H1 (cell line): ENCODE data around the gene TLE3. TPM values are rescaled to one million over a fixed set of nuclear protein-coding genes. Genes with fewer than 3 reads are reported as not detected.

Source experiments
- CTCF ChIA-PET: fragments of 300-600 bp; sonication (Branson Sonifier 250); formaldehyde crosslinking; loops from one replicate; lab custom pipeline; 2021; ENCODE audit not compliant: partially characterized antibody; lab: Charles Lee
- POLR2A ChIA-PET: fragments of 300-600 bp; sonication (Branson Sonifier 250); formaldehyde crosslinking; loops from one replicate; lab custom pipeline; 2021; ENCODE audit warnings: inconsistent platforms; ENCODE audit not compliant: partially characterized antibody; lab: Charles Lee
- DNase-seq, 2 experiments: peaks; one replicate each; pipeline versions ENCODE4 v3.0.0 to v3.0.0-alpha.2; 2010 to 2022; ENCODE audit warnings: low spot score in 2 of 2, low read depth in 1 of 2, mixed read lengths in 1 of 2
- FAIRE-seq: peaks from 2 replicates; lab custom pipeline; 2011; peaks lifted over from hg19 to GRCh38; lab: Jason Lieb, UNC
- H2AFZ ChIP-seq: 2 replicates; pipeline ENCODE4 v1.8.1; 2012; ENCODE audit warnings: low read length, inconsistent platforms
- H2AK5ac ChIP-seq: 2 replicates; pipeline ENCODE4 v1.6.1; 2013; ENCODE audit warnings: low read depth, low read length
- H2BK120ac ChIP-seq: replicated peaks from 2 replicates; pipeline ENCODE3; 2013; ENCODE audit warnings: low read depth, low read length, inconsistent platforms
- H2BK12ac ChIP-seq: 2 replicates; pipeline ENCODE4 v1.6.1; 2013; ENCODE audit warnings: low read depth, low read length
- H2BK15ac ChIP-seq: 2 replicates; pipeline ENCODE4 v1.6.1; 2013; ENCODE audit warnings: low read length
- H2BK20ac ChIP-seq: 2 replicates; pipeline ENCODE4 v1.6.1; 2013; ENCODE audit warnings: low read length
- H2BK5ac ChIP-seq: 2 replicates; pipeline ENCODE4 v1.6.1; 2013; ENCODE audit warnings: low read depth, low read length
- H3K14ac ChIP-seq: 2 replicates; pipeline ENCODE4 v1.6.1; 2013; ENCODE audit warnings: inconsistent platforms; ENCODE audit not compliant: insufficient read length
- H3K18ac ChIP-seq: 2 replicates; pipeline ENCODE4 v1.6.1; 2013; ENCODE audit warnings: low read length; ENCODE audit errors: extremely low read depth
- H3K23ac ChIP-seq: 2 replicates; pipeline ENCODE4 v1.6.1; 2013; ENCODE audit warnings: inconsistent platforms; ENCODE audit not compliant: insufficient read length
- H3K23me2 ChIP-seq: 2 replicates; pipeline ENCODE4 v1.6.1; 2013; ENCODE audit warnings: low read depth, low read length
- H3K27ac ChIP-seq: 2 replicates; pipeline ENCODE4 v1.6.1; 2011; ENCODE audit warnings: low read depth, low read length, inconsistent platforms
- H3K27me3 ChIP-seq, 4 experiments: replicated peaks in 1 of 4; 1 replicate in 1 of 4; 2 replicates in 3 of 4; pipeline versions ENCODE4 v1.6.1 to v1.8.1; 2011 to 2013; ENCODE audit warnings: low read length in 3 of 4, mild to moderate bottlenecking in 3 of 4, inconsistent platforms in 2 of 4, mixed read lengths in 2 of 4, moderate library complexity in 1 of 4; ENCODE audit not compliant: control insufficient read depth in 3 of 4, insufficient read depth in 3 of 4; ENCODE audit errors: extremely low read depth in 1 of 4
- H3K36me3 ChIP-seq, 4 experiments: 2 replicates each; pipeline versions ENCODE4 v1.6.1 to v1.8.1; 2011 to 2013; ENCODE audit warnings: mild to moderate bottlenecking in 4 of 4, low read length in 3 of 4, moderate library complexity in 2 of 4, control low read depth in 1 of 4, inconsistent platforms in 1 of 4; ENCODE audit not compliant: insufficient read depth in 4 of 4, control insufficient read depth in 2 of 4
- H3K4ac ChIP-seq: replicated peaks from 2 replicates; pipeline ENCODE3; 2013; ENCODE audit warnings: low read length, low read depth, mixed read lengths, inconsistent platforms; ENCODE audit not compliant: insufficient read length
- H3K4me1 ChIP-seq, 4 experiments: replicated peaks in 1 of 4; 1 replicate in 1 of 4; 2 replicates in 3 of 4; pipeline versions ENCODE4 v1.6.1 to v1.8.1; 2011 to 2013; ENCODE audit warnings: low read length in 3 of 4, inconsistent platforms in 2 of 4, mixed read lengths in 1 of 4; ENCODE audit not compliant: insufficient read depth in 4 of 4, control insufficient read depth in 3 of 4
- H3K4me2 ChIP-seq, 2 experiments: 2 replicates each; pipeline versions ENCODE4 v1.6.1 to v1.8.1; 2011 to 2013; ENCODE audit warnings: low read depth in 2 of 2, low read length in 2 of 2, control low read depth in 1 of 2, inconsistent platforms in 1 of 2, mild to moderate bottlenecking in 1 of 2; ENCODE audit not compliant: insufficient read depth in 1 of 2
- H3K4me3 ChIP-seq, 4 experiments: fragments of 200-600, 300-600 bp in 1 of 4; sonication (generic), shearing (Covaris generic), sonication (Bioruptor Twin) in 1 of 4; 2 replicates each; pipeline versions ENCODE4 v1.5.1 to v1.8.1; 2011 to 2016; ENCODE audit warnings: low read length in 4 of 4, low read depth in 3 of 4, control low read depth in 2 of 4, inconsistent platforms in 2 of 4, mild to moderate bottlenecking in 2 of 4, mixed read lengths in 1 of 4, moderate library complexity in 1 of 4; ENCODE audit not compliant: insufficient read depth in 2 of 4; ENCODE audit errors: extremely low read depth in 1 of 4
- H3K56ac ChIP-seq: replicated peaks from 2 replicates; pipeline ENCODE3; 2013; ENCODE audit warnings: low read depth, mild to moderate bottlenecking, mixed read lengths, low read length, inconsistent platforms; ENCODE audit not compliant: insufficient read length
- H3K79me1 ChIP-seq: 2 replicates; pipeline ENCODE4 v1.6.1; 2013; ENCODE audit warnings: low read depth, low read length, control low read depth
- H3K79me2 ChIP-seq, 2 experiments: 2 replicates each; pipeline versions ENCODE4 v1.6.1 to v1.8.1; 2012 to 2013; ENCODE audit warnings: low read length in 2 of 2, mild to moderate bottlenecking in 2 of 2, inconsistent platforms in 1 of 2; ENCODE audit not compliant: insufficient read depth in 2 of 2, control insufficient read depth in 1 of 2
- H3K9ac ChIP-seq, 4 experiments: replicated peaks in 1 of 4; 1 replicate in 1 of 4; 2 replicates in 3 of 4; pipeline versions ENCODE4 v1.6.1 to v1.8.1; 2011 to 2013; ENCODE audit warnings: low read depth in 3 of 4, low read length in 3 of 4, control low read depth in 2 of 4, mild to moderate bottlenecking in 2 of 4, moderate library complexity in 2 of 4, inconsistent platforms in 1 of 4; ENCODE audit errors: extremely low read depth in 1 of 4
- H3K9me3 ChIP-seq, 2 experiments: 2 replicates each; pipeline versions ENCODE4 v1.6.1 to v1.8.1; 2012 to 2013; ENCODE audit warnings: mild to moderate bottlenecking in 2 of 2, moderate library complexity in 2 of 2, control low read depth in 1 of 2, inconsistent platforms in 1 of 2, low read depth in 1 of 2, low read length in 1 of 2, mixed read lengths in 1 of 2; ENCODE audit not compliant: insufficient read depth in 2 of 2
- H4K20me1 ChIP-seq, 2 experiments: replicated peaks in 1 of 2; 2 replicates each; pipeline versions ENCODE3 to v1.8.1; 2011 to 2013; ENCODE audit warnings: inconsistent platforms in 2 of 2, low read length in 2 of 2, mild to moderate bottlenecking in 1 of 2; ENCODE audit not compliant: insufficient read depth in 2 of 2, control insufficient read depth in 1 of 2
- H4K5ac ChIP-seq: 2 replicates; pipeline ENCODE4 v1.6.1; 2013; ENCODE audit warnings: low read length, low read depth, mixed read lengths, inconsistent platforms; ENCODE audit not compliant: insufficient read length
- H4K8ac ChIP-seq: 2 replicates; pipeline ENCODE4 v1.8.0; 2013; ENCODE audit warnings: mild to moderate bottlenecking, moderate library complexity, low read length, inconsistent platforms; ENCODE audit not compliant: insufficient read depth; ENCODE audit errors: extremely low read depth
- H4K91ac ChIP-seq: replicated peaks from 2 replicates; pipeline ENCODE3; 2013; ENCODE audit warnings: low read length, mixed read lengths, inconsistent platforms; ENCODE audit not compliant: insufficient read length
- CTBP2 ChIP-seq: IDR thresholded peaks from 2 replicates; pipeline ENCODE4 v1.7.0; 2011; ENCODE audit warnings: borderline replicate concordance, mild to moderate bottlenecking, moderate library complexity, mixed read lengths, low read length; ENCODE audit not compliant: insufficient read depth, insufficient read length
- EZH2 ChIP-seq: fragments of 200-600 bp; sonication (generic); IDR thresholded peaks from 2 replicates; pipeline ENCODE4 v1.7.1; 2012; ENCODE audit warnings: low read depth, mild to moderate bottlenecking, moderate library complexity, low read length, inconsistent platforms; ENCODE audit not compliant: severe bottlenecking
- KDM5A ChIP-seq: fragments of 200-600 bp; IDR thresholded peaks from 2 replicates; pipeline ENCODE4 v1.7.1; 2012; ENCODE audit warnings: mild to moderate bottlenecking, low read length, inconsistent platforms, mixed read lengths
- MAFK ChIP-seq: IDR thresholded peaks from 2 replicates; pipeline ENCODE4 v1.6.1; 2012; ENCODE audit warnings: low read depth, mild to moderate bottlenecking, improper control_type of control experiment, low read length
- RFX5 ChIP-seq: IDR thresholded peaks from 2 replicates; pipeline ENCODE4 v1.6.1; 2011; ENCODE audit warnings: low read depth, low read length, improper control_type of control experiment, borderline replicate concordance
- RNF2 ChIP-seq: fragments of 200-900, 300-1000 bp; sonication (generic); IDR thresholded peaks from 2 replicates; pipeline ENCODE4 v1.7.1; 2016; ENCODE audit warnings: borderline replicate concordance, low read depth, mild to moderate bottlenecking, antibody characterized with exemption, low read length; ENCODE audit not compliant: poor library complexity, severe bottlenecking; ENCODE audit errors: missing control alignments
- RXRA ChIP-seq: IDR thresholded peaks from 2 replicates; pipeline ENCODE4 v1.6.1; 2011; ENCODE audit warnings: low read depth, mild to moderate bottlenecking, low read length, moderate library complexity; ENCODE audit not compliant: insufficient read depth
- SIRT6 ChIP-seq: IDR thresholded peaks from one replicate; pipeline ENCODE4 v1.7.1; 2012; ENCODE audit warnings: low read length, inconsistent platforms
- SIX5 ChIP-seq: IDR thresholded peaks from 2 replicates; pipeline ENCODE4 v1.6.1; 2011; ENCODE audit warnings: mild to moderate bottlenecking, low read depth, low read length
- WGBS, 2 experiments: shearing (Covaris generic) in 1 of 2; methylation state at CpG; one replicate each; pipeline versions ENCODE4 v1.1.6 to v1.1.7; 2013 to 2015; ENCODE audit warnings: low lambda C conversion rate in 2 of 2, mixed read lengths in 2 of 2, inconsistent platforms in 1 of 2, low coverage in 1 of 2, missing lambda C conversion rate in 1 of 2; ENCODE audit not compliant: insufficient replicate concordance in 2 of 2, insufficient coverage in 1 of 2, insufficient read length in 1 of 2; ENCODE audit errors: extremely low coverage in 1 of 2, missing lambda C conversion rate in 1 of 2; 5-methylcytosine and 5-hydroxymethylcytosine counted together
- polyA plus RNA-seq, 7 experiments: library from polyadenylated mRNA; depleted of rRNA in 3 of 7; stranded (reverse) in 5 of 7; unstranded in 2 of 7; fragments of >200 nt in 5 of 7; fragments of 200-250 nt in 2 of 7; gene quantifications; 1 replicate in 5 of 7; 2 replicates in 1 of 7; 4 replicates in 1 of 7; pipeline versions ENCODE4 v1.2.1 to v1.2.3, GENCODE V29; 2011 to 2013; ENCODE audit warnings: missing spikeins in 2 of 7, mixed read lengths in 2 of 7
- total RNA-seq: library from RNA; stranded (reverse); fragmentation: NEBNext Ultra II Directional; extraction: Animal tissue kit (Norgen Biotek cat#: 25700); gene quantifications from 2 replicates; pipeline ENCODE4 v1.2.1, GENCODE V29; 2021

Gene TLE3
- total and polyA plus RNA-seq, 2 of the 8 experiments (the other 6 are each of a cell fraction or from before 2014, with no cell fraction given) = 25.1 to 61.2 TPM

DNA sequence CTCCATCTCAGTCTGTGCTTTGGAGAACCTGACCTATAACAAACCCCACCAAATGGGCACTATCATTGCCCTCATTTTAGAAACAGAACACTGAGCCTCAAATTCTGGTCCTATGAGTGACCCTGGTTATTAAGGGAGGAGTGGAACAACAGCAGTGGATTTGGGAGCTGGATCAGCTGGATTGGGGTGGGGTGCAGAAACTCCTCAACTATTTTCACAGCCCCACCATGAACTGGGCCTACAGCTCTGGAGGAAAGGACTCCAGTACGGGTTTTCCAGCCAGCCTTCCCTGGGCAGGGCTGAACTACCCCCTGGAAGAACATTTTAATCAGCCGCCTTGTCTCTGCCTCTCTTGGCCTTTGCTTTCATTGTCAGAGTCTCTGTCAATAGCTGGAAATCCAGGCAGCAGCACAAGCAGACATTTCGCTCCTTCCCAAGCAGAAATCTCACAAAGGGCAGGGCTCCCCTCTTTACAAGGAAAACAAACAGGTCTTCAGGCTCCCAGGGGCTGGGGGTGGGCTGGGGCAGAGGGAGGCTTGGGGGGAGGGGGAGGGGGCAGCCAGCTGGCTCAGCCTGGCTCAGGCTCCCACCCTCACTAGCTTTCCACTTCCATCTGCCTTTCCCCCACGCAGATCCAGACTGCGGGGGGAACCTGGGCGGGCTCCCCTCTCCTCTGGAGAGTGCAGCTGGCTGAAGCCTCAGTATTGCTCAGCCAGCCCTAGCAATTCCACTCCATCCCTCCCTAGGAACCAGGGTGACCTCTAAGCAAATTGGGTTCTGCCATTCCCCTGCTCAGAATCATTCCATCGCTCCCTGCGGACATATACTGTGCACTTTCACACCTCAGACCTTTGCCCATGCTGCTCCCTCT lies 13.7 kb upstream of the TLE3 start:
- no peaks in the 10 kb centered on the region for H3K79me1 ChIP-seq
- H4K20me1 ChIP-seq = no peaks in the 10 kb centered on the region
- H2AK5ac ChIP-seq = no peak overlapping the region
- no peak overlapping the region for H3K27ac ChIP-seq
- no peak overlapping the region for H2BK20ac ChIP-seq
- no peak overlapping the region for H2BK15ac ChIP-seq
- no peaks in the 10 kb centered on the region for H3K36me3 ChIP-seq
- H4K91ac ChIP-seq = no peak overlapping the region
- no peak overlapping the region for H4K5ac ChIP-seq
- H3K9ac ChIP-seq = no peak overlapping the region
- no peaks in the 10 kb centered on the region for H3K79me2 ChIP-seq
- peak; percentile 60 to 86 for DNase-seq
- H3K4ac ChIP-seq = no peak overlapping the region
- no peak overlapping the region for H2BK12ac ChIP-seq
- FAIRE-seq = peak; percentile 80
- H2AFZ ChIP-seq = no peak overlapping the region
- H3K9me3 ChIP-seq = no peaks in the 10 kb centered on the region
- CTCF ChIA-PET = interaction anchor here (0.6 to 2.4 kb wide), 6 partner anchors 10 to 355 kb away, joined by 3 to 16 read pairs (median 4); no protein-coding TSS in a partner anchor
- POLR2A ChIA-PET = interaction anchor here (0.6 to 8.0 kb wide), 5 partner anchors 14 to 393 kb away, joined by 3 to 151 read pairs (median 3); partner anchors contain the start of gene TLE3
- no peak overlapping the region for H3K23ac ChIP-seq
- peak overlapping the region; percentile 16 to 49 (median 19); a peak in 5 of 8 replicates for H3K4me3 ChIP-seq
- no peaks in the 10 kb centered on the region; a peak in 1 of 7 replicates for H3K27me3 ChIP-seq
- H3K18ac ChIP-seq = peak overlapping the region; percentile 2; the same call in 1 of the 2 replicates
- WGBS, 2 experiments = 1% methylated on average over 7 of the region's 8 CpGs; no CpG with 5 or more reads in 1 of the 2 experiments
- peak overlapping the region; percentile 70 to 95 for H3K4me2 ChIP-seq
- no peak overlapping the region for H3K14ac ChIP-seq
- no peak overlapping the region for H2BK120ac ChIP-seq
- peaks cover 7 to 13% (median 10%) of the 10 kb centered on the region in 4 experiments; a peak in 6 of 7 replicates for H3K4me1 ChIP-seq
- no peak overlapping the region for H4K8ac ChIP-seq
- H2BK5ac ChIP-seq = no peak overlapping the region
- H3K23me2 ChIP-seq = no peaks in the 10 kb centered on the region; the same call in 1 of the 2 replicates
- no peak overlapping the region for H3K56ac ChIP-seq
- TF ChIP-seq RFX5 (peak; percentile 41; the same call in 1 of the 2 replicates), SIX5 (no peak), KDM5A (no peak), MAFK (no peak), CTBP2 (no peak), EZH2 (no peak), RNF2 (no peak), SIRT6 (no peak), RXRA (no peak)
